ENCODE results near the gene NCAN. TPM values are rescaled to one million over a fixed set of nuclear protein-coding genes. Genes with fewer than 3 reads are reported as not detected.

Gene NCAN
- total and polyA plus RNA-seq, 2 of the 13 experiments (the other 11 are each of a cell fraction or from before 2014, with no cell fraction given) = not detected

GRCh38 chr19:19292607-19293006 is 80.8 kb downstream of the NCAN start:
- H3K9ac ChIP-seq (ENCODE audit: insufficient read depth, low read depth, low read length) = no peak overlapping the region
- H3K4me2 ChIP-seq (ENCODE audit: low read depth, low read length) = no peak overlapping the region
- H3K36me3 ChIP-seq (replicated peaks in 1 of 2; ENCODE audit: control insufficient read depth in 1 of 2, insufficient read depth in 2 of 2, low read length in 2 of 2) = peaks cover 9 to 40% of the 10 kb centered on the region in 2 experiments; a peak in 4 of 5 replicates
- DNase-seq (ENCODE audit: low spot score) = no peak
- no peaks in the 10 kb centered on the region for H3K27me3 ChIP-seq (ENCODE audit: control insufficient read depth in 1 of 2, insufficient read depth in 2 of 2, low read length in 2 of 2)
- 98% methylated on average over 5 of the region's 5 CpGs for WGBS (ENCODE audit: low lambda C conversion rate)
- H3K9me3 ChIP-seq (ENCODE audit: low read length) = no peaks in the 10 kb centered on the region
- no peaks in the 10 kb centered on the region for H3K79me2 ChIP-seq (ENCODE audit: insufficient read depth, low read length)
- CTCF ChIA-PET (ENCODE audit: low intra/inter-chr PET ratio, low total read pairs) = no interaction called here
- POLR2A ChIA-PET = no interaction called here
- no peak overlapping the region for H2AFZ ChIP-seq (ENCODE audit: low read length)
- FAIRE-seq = no peak
- no peak for ATAC-seq
- no peaks in the 10 kb centered on the region for H3K4me1 ChIP-seq (ENCODE audit: insufficient read depth, low read length)
- BruUV-seq (replicated peaks) = no TSS peak
- no peak overlapping the region for H3K27ac ChIP-seq (ENCODE audit: extremely low read length, insufficient read depth, low read length)
- TF ChIP-seq FOXP4 (CRISPR knock-in tag; IDR thresholded peaks at IDR 0.05) = no peak
- no peak for TF ChIP-seq BRD4 (CRISPR knock-in tag; IDR thresholded peaks at IDR 0.05)
- TF ChIP-seq MAFF (IDR thresholded peaks at IDR 0.05; ENCODE audit: low read depth, low read length) = no peak
- TF ChIP-seq SRSF9 (IDR thresholded peaks at IDR 0.05; ENCODE audit: borderline replicate concordance, insufficient read depth, low read depth, low read length, poor library complexity, severe bottlenecking) = no peak
- no peak for TF ChIP-seq ZNF138 (CRISPR knock-in tag; IDR thresholded peaks at IDR 0.05; ENCODE audit: low read depth)
- TF ChIP-seq ZBTB34 (CRISPR knock-in tag; IDR thresholded peaks at IDR 0.05) = no peak
- no peak for TF ChIP-seq GFI1 (CRISPR knock-in tag; IDR thresholded peaks at IDR 0.05; ENCODE audit: borderline replicate concordance)
- no peak for TF ChIP-seq ZBTB39 (CRISPR knock-in tag; IDR thresholded peaks at IDR 0.05)
- TF ChIP-seq MIER3 (CRISPR knock-in tag; IDR thresholded peaks at IDR 0.05; ENCODE audit: borderline replicate concordance) = no peak
- TF ChIP-seq CREBL2 (CRISPR knock-in tag; IDR thresholded peaks at IDR 0.05; ENCODE audit: borderline replicate concordance) = no peak
- no peak for TF ChIP-seq ZFP36 (IDR thresholded peaks at IDR 0.05; ENCODE audit: borderline replicate concordance, low read depth, low read length, partially characterized antibody)
- TF ChIP-seq ZNF562 (CRISPR knock-in tag; IDR thresholded peaks at IDR 0.05; ENCODE audit: borderline replicate concordance) = no peak
- TF ChIP-seq TARDBP (CRISPR knock-in tag; IDR thresholded peaks at IDR 0.05) = no peak
- no peak for TF ChIP-seq CBX1 (IDR thresholded peaks at IDR 0.05; ENCODE audit: low read depth)
- no peak overlapping the region for H3K4me3 ChIP-seq (replicated peaks in 1 of 3; ENCODE audit: insufficient read depth in 1 of 3, low read depth in 2 of 3, low read length in 3 of 3)
- intact Hi-C loops (cut with micrococcal nuclease; ENCODE audit: unreplicated experiment) = no loop called here
- no peaks in the 10 kb centered on the region for H4K20me1 ChIP-seq (ENCODE audit: insufficient read depth, low read length)
- in situ Hi-C loops (cut with HindIII; ENCODE audit: extremely low pct_ligation_motif_present, low pct_unique_long_range_greater_than_20kb) = no loop called here

Measured in HepG2 (cell line).